HS-5 (cell line): ENCODE data around the gene GLRX.

ENCODE experiments used
- DNase-seq: peaks from one replicate; pipeline ENCODE4 v3.0.0-alpha.2; 2012; ENCODE audit warnings: low read depth

The GLRX gene

GRCh38 chr5:95808686-95809413 is 13.7 kb downstream of the GLRX start:
- DNase-seq: no peak

GRCh38 chr5:95808013-95808685 is 14.4 kb downstream of the GLRX start:
- DNase-seq: no peak

DNA sequence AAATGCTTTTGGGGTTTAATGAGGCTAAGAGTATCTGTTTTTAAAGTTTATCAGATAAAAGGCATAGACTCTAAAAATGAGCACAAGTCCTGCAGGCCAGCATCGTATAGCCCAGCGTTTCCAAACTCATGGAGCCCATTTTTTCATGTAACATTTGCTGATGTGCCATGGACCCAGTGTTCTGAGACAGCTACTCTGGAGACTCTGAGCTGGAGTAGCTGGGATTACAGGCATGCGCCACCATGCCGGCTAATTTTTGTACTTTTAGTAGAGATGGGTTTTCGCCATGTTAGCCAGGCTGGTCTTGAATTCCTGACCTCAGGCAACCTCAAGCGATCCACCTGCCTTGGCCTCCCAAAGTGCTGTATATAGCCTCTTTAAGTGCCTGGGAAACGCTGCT is 15.8 kb downstream of the GLRX start:
- no peak for DNase-seq

- no peak for DNase-seq
These were observed 17.6 kb downstream of the GLRX start for GRCh38 chr5:95804736-95805539.

DNA sequence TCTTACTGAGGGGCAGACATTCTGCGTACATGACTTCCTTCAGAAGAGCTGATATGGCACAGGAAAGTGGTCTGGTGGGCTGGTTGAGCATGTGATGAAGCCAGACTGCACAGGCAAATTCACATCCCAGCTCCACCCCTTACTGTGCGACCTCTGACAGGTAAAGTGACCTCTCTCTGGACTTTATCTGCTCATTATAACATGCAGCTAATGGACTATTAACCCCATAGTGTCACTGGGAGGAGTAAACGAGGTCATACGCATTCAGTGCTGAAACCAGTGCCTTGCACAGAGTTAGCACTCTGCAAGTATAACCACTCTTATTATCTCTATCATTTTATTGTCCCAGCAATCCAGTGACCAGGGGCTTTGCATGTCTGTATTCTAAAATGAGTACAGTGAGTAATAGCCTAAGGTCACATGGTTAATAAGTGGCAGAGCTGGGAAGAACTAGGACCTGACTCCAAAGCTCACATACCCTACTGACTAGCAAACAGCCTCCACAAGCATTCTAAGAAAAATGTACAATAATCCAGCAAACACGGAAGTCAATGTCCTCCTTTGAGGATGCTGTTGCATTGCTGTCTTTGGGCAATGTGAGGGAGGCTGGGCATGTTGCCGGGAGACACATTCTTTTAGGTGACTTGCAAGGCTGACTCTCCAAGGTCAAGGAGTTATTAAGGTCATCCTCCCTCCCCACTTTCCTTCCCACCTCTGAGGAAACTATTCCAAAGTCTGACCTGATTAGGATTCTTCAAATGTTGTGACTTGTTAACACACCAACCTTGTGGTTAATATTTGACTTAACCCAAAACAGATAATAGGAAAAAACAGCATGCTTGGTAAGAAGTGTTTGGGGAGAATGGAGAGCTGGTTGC is 19.0 kb downstream of the GLRX start:
- no peak for DNase-seq

DNA sequence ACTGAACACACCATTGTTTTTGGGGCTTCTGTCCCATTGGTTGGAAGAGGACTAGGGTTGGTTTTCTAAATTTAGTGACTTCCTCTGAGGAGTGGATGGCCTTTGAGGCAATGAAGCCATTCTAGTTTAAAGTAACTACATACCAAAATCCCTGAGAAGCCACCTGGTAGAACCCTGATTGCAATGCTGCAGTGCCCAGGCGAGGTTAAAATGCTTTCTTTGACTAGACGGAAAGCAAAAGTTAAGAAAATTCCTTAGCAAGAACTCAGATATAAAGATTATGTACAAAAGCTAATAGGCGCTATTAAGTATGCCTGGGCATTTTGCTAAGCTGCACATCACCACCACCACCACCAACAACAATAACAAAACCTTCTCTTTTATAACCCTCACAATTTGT is 20.6 kb downstream of the GLRX start:
- DNase-seq: no peak

GRCh38 chr5:95801532-95801931 is 21.0 kb downstream of the GLRX start:
- no peak for DNase-seq

GRCh38 chr5:95800553-95800952 is 22.0 kb downstream of the GLRX start:
- no peak for DNase-seq

- DNase-seq: no peak
These were observed 23.2 kb downstream of the GLRX start for GRCh38 chr5:95799191-95799835.

DNA sequence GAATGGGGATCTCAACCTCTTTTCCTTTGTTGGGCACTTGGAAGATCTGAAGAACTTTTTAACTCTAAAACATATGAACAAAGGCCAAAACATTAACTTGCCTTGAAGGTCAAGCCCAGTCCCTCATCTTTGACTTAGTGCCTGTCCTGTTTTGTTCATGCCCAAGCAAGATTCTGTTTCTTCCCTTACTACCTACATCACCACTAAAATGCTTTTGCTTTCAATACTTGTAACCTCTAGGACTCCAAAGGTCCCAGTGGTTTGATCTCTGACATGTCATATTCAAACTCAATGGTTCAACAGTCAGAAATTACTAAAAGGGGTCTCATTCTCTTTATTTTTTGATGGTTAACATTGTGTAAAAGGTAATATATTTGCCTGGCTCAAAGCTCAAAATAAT is 24.0 kb downstream of the GLRX start:
- no peak for DNase-seq

GRCh38 chr5:95798048-95798447 is 24.5 kb downstream of the GLRX start:
- DNase-seq: no peak

DNA sequence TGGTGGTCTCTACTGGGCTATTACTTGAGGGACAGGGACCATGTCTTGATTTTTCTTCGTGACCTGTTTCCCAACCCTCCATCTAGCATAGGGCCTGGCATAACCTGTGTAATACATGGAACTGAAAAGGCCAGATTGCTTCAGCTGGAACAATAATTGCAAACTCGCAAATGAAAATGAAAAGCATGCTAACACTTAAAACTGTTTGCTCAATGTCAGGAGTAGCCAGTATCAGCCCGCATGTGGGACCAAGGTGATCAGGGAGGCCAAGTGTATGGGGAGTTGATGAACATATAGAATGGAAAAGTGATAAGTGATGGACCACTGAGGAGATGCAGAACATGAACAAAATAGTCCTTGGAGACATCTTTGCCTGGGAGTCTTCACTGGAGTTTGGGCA is 25.2 kb downstream of the GLRX start:
- DNase-seq: no peak

DNA sequence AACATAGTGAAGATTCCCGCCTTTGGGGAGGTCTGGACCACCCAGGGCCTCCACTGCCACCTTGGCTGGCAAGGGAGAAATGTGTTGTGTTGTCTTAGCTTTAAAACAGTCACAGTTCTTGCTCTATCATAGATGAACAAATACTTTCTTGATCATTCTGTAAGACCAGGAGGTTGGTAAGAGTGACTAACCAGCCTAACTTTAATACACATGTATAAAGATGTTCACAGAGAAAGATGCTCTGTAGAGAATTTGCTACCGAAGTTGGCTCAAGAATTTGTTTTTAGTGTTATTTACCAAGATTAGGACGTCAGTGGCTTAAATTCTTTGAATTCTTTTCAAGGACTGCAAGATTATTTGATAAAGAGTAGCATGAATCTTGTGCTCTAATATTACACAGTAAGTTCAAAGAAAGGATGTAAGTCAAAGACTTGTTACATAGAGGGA is 28.4 kb downstream of the GLRX start:
- no peak for DNase-seq

- DNase-seq: no peak
These were observed 30.8 kb downstream of the GLRX start for GRCh38 chr5:95791751-95792150.

DNA sequence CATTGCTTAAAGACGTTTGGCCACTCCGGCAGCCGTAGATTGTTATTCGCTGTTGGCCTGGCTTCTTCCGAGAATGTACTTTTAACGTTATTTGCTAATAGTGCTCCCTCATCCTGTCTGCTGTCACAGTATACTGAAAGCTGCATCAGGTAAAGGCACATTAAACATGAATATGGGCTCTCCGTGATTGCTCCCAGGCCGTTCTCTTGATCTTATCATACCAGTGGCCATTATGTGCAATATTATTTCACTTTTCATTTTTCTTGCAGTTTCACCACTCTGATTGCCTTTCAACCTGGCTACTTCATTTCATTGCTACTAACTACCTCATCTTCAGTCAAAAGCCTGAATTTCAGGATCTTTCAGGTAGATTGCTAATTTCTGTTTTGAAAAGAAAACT is 34.0 kb downstream of the GLRX start:
- no peak for DNase-seq

DNA sequence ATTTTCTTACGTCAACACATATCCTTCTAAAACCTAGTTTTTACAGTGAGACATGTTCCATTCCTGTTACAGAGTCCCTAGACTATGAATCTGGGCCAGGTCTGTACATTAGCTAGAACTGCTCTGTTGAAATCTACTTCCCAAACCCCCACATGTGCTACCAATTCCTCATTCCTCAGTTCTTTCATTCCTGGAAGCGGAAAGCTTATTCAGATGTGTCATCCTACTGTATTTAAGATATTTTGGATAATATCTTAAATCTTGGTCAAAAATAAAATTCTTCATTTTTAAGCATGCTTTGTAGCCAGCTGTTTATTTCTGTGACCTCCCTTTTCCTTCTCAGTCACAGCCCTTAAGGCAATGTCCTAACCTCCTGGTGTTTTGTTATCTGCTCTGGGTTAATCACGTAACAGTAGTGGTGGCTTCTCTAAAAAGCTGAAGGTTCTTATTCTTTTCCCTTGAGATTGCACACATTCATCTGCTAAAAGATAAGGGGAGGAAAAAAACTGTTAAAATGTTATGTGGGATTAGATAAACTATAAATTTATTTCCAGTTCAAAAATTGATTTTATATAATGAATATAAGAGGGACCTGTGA is 35.6 kb downstream of the GLRX start:
- peak; percentile 48 for DNase-seq

DNA sequence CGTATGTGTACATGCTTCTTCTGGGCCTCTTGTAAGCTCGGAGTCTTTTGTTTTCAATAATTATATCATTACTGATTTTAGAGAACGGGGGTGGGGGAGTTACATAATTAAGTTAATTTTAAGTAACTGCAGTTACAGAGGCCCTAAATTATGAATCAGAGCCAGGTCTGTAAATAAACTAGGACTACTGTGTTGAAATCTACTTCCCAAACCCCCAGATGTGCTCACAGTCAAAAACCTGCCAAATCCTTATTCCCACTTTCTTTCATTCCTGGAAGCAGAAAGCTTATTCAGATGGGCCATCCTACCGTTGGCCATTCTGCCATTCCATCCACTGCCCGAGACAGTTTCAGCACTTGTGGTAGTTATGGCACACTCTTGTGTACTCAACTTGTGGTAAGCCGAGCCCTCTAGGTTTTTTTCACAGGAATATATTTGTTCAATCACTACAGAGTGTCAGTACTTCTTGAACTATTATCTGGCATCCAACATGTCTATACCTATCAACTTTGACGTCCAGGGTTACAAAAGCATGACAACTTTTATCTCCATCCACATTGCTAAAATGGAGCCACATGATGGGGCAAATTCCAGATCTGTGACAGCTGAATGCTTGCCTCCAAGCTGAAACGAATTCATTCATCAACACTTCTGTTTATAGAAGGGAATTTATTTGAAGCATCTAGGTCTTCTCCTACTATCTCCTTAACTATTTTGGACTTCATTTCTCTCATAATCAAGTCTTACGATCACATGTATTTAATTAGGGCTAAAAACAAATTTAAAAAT is 37.8 kb downstream of the GLRX start:
- DNase-seq: no peak

GRCh38 chr5:95783661-95784060 is 38.9 kb downstream of the GLRX start:
- DNase-seq: no peak

DNA sequence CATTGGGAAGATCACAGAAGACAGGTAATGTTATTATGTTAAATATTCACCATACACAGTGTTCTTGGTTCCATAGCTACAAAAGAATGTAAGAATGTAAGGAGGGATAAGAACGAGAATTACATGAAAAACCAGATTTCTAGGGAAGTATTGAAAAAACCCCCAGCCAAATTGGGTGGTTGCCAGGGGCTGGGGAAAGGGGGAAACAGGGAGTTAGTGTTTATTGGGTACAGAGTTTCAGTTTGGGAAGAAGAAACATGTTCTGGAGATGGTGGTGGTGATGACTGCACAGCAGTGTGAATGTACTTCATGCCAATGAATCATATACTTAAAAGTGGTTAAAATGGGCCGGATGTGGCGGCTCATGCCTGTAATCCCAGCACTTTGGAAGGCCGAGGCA is 40.3 kb downstream of the GLRX start:
- no peak for DNase-seq

GRCh38 chr5:95781101-95781583 is 41.4 kb downstream of the GLRX start:
- DNase-seq: peak; percentile 56
